T-cell (primary cell): Measurements from ENCODE around the gene FLNB. TPM values are rescaled to one million over a fixed set of nuclear protein-coding genes. Genes with fewer than 3 reads are reported as not detected.

Experiments
- ATAC-seq, 4 experiments: fragments of 200-7000 bp in 3 of 4; fragments of 150-1000 bp in 1 of 4; cut with Tn5 transposase; replicated peaks in 1 of 4; 1 replicate in 3 of 4; 2 replicates in 1 of 4; pipeline ENCODE4 v1.10.0; 2021; ENCODE audit warnings: moderate library complexity in 3 of 4, mild to moderate bottlenecking in 2 of 4, moderate number of reproducible peaks in 1 of 4
- CTCF ChIA-PET, 2 donors: fragments of 300-600 bp; sonication (Branson Sonifier 250); formaldehyde crosslinking; loops; one replicate each; lab custom pipeline; 2022; ENCODE audit warnings: antibody characterized with exemption in 2 of 2; lab: Charles Lee
- POLR2A ChIA-PET, 2 donors: fragments of 300-600 bp; sonication (Branson Sonifier 250); formaldehyde crosslinking; loops; one replicate each; lab custom pipeline; 2022; ENCODE audit warnings: antibody characterized with exemption in 2 of 2; lab: Charles Lee
- DNase-seq, 35 experiments: peaks; one replicate each; pipeline versions ENCODE4 v3.0.0 to v3.0.0-alpha.2; 2013 to 2023
- H3K27ac ChIP-seq: one replicate; pipeline ENCODE4 v1.5.1; 2013; ENCODE audit warnings: low read length
- H3K27me3 ChIP-seq, 2 experiments: replicated peaks in 1 of 2; 1 replicate in 1 of 2; 2 replicates in 1 of 2; pipeline versions ENCODE4 v1.6.1 to v1.7.0; 2013; ENCODE audit warnings: low read length in 1 of 2, mixed read lengths in 1 of 2; ENCODE audit not compliant: control insufficient read depth in 2 of 2, insufficient read depth in 2 of 2; ENCODE audit errors: extremely low read depth in 1 of 2
- H3K36me3 ChIP-seq, 2 donors: 1 replicate in 1 of 2; 2 replicates in 1 of 2; pipeline versions ENCODE4 v1.6.1 to v1.7.0; 2013; ENCODE audit warnings: low read length in 1 of 2; ENCODE audit not compliant: control insufficient read depth in 2 of 2, insufficient read depth in 1 of 2; ENCODE audit errors: extremely low read depth in 1 of 2
- H3K4me1 ChIP-seq, 2 experiments: 1 replicate in 1 of 2; 2 replicates in 1 of 2; pipeline versions ENCODE4 v1.6.1 to v1.7.0; 2013; ENCODE audit warnings: low read length in 2 of 2, mixed read lengths in 1 of 2; ENCODE audit not compliant: insufficient read depth in 2 of 2, control insufficient read depth in 1 of 2; ENCODE audit errors: extremely low read depth in 1 of 2
- H3K4me3 ChIP-seq, 2 donors: 1 replicate in 1 of 2; 2 replicates in 1 of 2; pipeline versions ENCODE4 v1.5.1 to v1.7.0; 2013; ENCODE audit warnings: mild to moderate bottlenecking in 2 of 2, low read length in 1 of 2, moderate library complexity in 1 of 2; ENCODE audit not compliant: control insufficient read depth in 1 of 2; ENCODE audit errors: extremely low read depth in 1 of 2
- H3K9me3 ChIP-seq: 2 replicates; pipeline ENCODE4 v1.7.0; 2013
- H3K27ac Mint-ChIP-seq, 2 donors: one replicate each; pipeline ENCODE4 v1.8.0; 2020 to 2021; ENCODE audit warnings: mild to moderate bottlenecking in 2 of 2, mixed read lengths in 2 of 2
- H3K27me3 Mint-ChIP-seq, 2 donors: one replicate each; pipeline ENCODE4 v1.8.0; 2021 to 2022; ENCODE audit warnings: mixed read lengths in 2 of 2
- H3K36me3 Mint-ChIP-seq: one replicate; pipeline ENCODE4 v1.8.0; 2021; ENCODE audit warnings: mixed read lengths
- H3K4me1 Mint-ChIP-seq, 3 donors: one replicate each; pipeline ENCODE4 v1.8.0; 2020 to 2022; ENCODE audit warnings: mixed read lengths in 3 of 3, mild to moderate bottlenecking in 1 of 3
- H3K4me3 Mint-ChIP-seq, 3 donors: one replicate each; pipeline ENCODE4 v1.8.0; 2020 to 2022; ENCODE audit warnings: mild to moderate bottlenecking in 3 of 3, mixed read lengths in 3 of 3, moderate library complexity in 3 of 3
- H3K9me3 Mint-ChIP-seq, 3 donors: one replicate each; pipeline ENCODE4 v1.8.0; 2020 to 2022; ENCODE audit warnings: mixed read lengths in 3 of 3
- WGBS: methylation state at CpG from one replicate; pipeline ENCODE4 v1.1.5; 2013; ENCODE audit warnings: missing lambda C conversion rate; ENCODE audit not compliant: insufficient coverage; 5-methylcytosine and 5-hydroxymethylcytosine counted together
- total RNA-seq, 35 experiments: library from RNA in 6 of 35; stranded (reverse) in 6 of 35; fragments of 120-200 nt in 1 of 35; gene quantifications; one replicate each; pipeline versions ENCODE4 v1.2.1 to v1.2.4 and lab custom pipeline; 2013 to 2026

The FLNB gene
- total RNA-seq, 5 donors from 2014 or later (not counting 1 experiment from before 2014, with no cell fraction given) = 37.0 to 79.7 (median 39.4) TPM

DNA sequence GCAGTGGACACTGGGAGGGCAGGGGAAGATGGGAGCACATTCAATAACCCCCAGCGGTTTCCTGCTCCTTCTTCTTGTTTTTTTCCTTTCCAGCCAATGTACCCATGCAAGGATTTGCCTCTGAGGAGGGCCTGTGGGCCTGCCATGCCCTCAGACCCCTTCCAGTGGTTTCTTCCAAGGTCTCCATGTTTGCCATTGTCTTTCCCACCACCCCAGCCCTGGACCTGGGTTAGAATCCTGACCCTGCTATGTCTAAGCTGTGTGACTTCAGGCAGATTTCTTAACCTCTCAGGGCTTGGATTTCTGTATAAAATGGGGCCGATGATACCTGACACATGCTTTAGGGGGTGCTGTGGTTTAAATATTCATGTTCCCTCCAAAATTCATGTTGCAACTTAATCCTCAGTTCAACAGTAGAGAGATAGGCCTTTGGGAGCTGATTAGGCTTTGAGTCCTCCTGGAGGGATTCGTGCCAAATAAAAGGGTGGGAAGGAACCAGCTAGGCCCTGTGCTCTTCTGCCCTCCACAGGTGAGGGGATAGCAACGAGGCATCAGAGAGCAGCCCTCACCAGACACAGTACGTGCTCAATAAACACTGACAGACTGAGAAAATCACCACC, 46.3 kb upstream of the FLNB start:
- DNase-seq (peak in 1 of 35 experiments; percentile 15), ATAC-seq (no peak)
- H3K27ac Mint-ChIP-seq = no peak overlapping the region
- no peak overlapping the region for H3K4me3 Mint-ChIP-seq
- H3K36me3 Mint-ChIP-seq = no peaks in the 10 kb centered on the region
- Histone ChIP-seq H3K9me3 (no peaks in the 10 kb centered on the region), H3K36me3 (no peaks in the 10 kb centered on the region), H3K27me3 (peaks cover 0 to 12% of the 10 kb centered on the region in 2 experiments), H3K27ac (no peak overlapping the region), H3K4me3 (no peak overlapping the region), H3K4me1 (peaks cover 0 to 7% of the 10 kb centered on the region in 2 experiments)
- no peaks in the 10 kb centered on the region for H3K27me3 Mint-ChIP-seq
- WGBS = 90% methylated on average over 2 of the region's 5 CpGs
- H3K4me1 Mint-ChIP-seq = peaks cover 5 to 10% (median 8%) of the 10 kb centered on the region in 3 donors
- no peaks in the 10 kb centered on the region for H3K9me3 Mint-ChIP-seq
- CTCF ChIA-PET = interaction anchor here in 1 of 2 donors (0.5 kb wide), 2 partner anchors 34 to 255 kb away, joined by 4 to 8 read pairs; no protein-coding TSS in a partner anchor
- POLR2A ChIA-PET = no interaction called here

DNA sequence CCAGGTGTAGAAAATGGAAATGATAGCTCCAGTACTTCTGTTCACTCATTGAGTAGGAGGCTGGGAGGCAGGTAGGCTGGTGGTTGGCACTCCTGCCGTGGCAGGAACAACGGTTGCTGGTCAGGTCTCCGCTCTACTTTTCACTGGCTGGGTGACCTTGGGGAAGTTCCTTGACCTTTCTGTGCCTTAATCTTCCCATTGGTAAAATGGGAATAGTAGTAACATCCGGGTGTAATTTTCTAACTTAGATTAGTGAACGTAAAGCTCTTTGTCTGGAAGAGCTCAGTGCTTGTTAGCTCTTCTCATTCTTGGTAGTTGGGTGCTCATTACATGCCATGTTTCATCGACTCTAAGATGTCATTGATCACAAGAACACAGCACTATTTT, 45.8 kb upstream of the FLNB start:
- POLR2A ChIA-PET = no interaction called here
- H3K27me3 ChIP-seq = peaks cover 0 to 12% of the 10 kb centered on the region in 2 experiments
- H3K27ac Mint-ChIP-seq = no peak overlapping the region

DNA sequence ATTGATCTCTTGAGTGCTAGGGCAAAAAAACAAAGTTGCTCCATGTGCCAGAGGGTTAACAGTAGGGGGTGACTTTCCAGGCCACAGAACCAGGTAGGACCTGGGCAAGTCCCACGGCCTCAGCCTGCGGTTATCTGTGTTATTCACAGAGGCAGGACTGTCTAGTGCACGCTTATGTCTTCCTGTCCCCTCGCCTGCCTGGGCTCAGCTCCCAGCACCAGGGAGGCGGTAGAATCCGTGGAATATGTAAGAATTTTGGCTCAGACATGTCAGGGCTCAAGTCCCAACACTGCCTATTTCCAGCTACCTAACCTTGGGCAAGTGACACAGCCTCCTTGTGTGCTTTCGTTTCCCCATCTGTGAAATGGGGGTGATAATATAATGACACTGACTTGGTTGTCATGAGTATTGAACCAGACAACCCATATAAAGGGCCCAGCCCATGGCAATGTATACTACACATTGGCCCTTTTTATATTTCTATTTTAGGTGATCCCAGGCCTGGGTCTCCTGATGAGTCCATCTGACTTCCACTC, 44.3 kb upstream of the FLNB start:
- no peak overlapping the region for H3K4me3 Mint-ChIP-seq
- WGBS = 96% methylated on average over 5 of the region's 7 CpGs
- ChIA-PET POLR2A (no interaction called here), CTCF (no interaction called here)
- peaks cover 18 to 21% (median 19%) of the 10 kb centered on the region in 3 donors for H3K4me1 Mint-ChIP-seq
- DNase-seq = no peak
- H3K9me3 Mint-ChIP-seq = peaks cover 0 to 5% (median 4%) of the 10 kb centered on the region in 3 donors
- Histone ChIP-seq H3K36me3 (no peaks in the 10 kb centered on the region), H3K4me1 (peaks cover 0 to 17% of the 10 kb centered on the region in 2 experiments), H3K27me3 (peaks cover 0 to 8% of the 10 kb centered on the region in 2 experiments), H3K9me3 (no peaks in the 10 kb centered on the region), H3K4me3 (no peak overlapping the region), H3K27ac (no peak overlapping the region)
- no peak for ATAC-seq
- H3K27ac Mint-ChIP-seq = no peak overlapping the region
- no peaks in the 10 kb centered on the region for H3K36me3 Mint-ChIP-seq
- H3K27me3 Mint-ChIP-seq = no peaks in the 10 kb centered on the region

More for the DNA sequence above, 45.8 kb upstream of the FLNB start:
- H3K4me1 Mint-ChIP-seq = peaks cover 10 to 15% (median 13%) of the 10 kb centered on the region in 3 donors
- ATAC-seq = no peak
- no peaks in the 10 kb centered on the region for H3K36me3 Mint-ChIP-seq
- Histone ChIP-seq H3K9me3 (no peaks in the 10 kb centered on the region), H3K4me3 (no peak overlapping the region), H3K27ac (no peak overlapping the region), H3K36me3 (no peaks in the 10 kb centered on the region), H3K4me1 (peaks cover 0 to 10% of the 10 kb centered on the region in 2 experiments)
- WGBS = 100% methylated on average over 2 of the region's 6 CpGs
- no peaks in the 10 kb centered on the region for H3K27me3 Mint-ChIP-seq
- H3K4me3 Mint-ChIP-seq = no peak overlapping the region
- CTCF ChIA-PET = interaction anchor here in 1 of 2 donors (0.5 to 0.6 kb wide), 4 partner anchors 34 to 615 kb away, joined by 3 to 10 read pairs (median 6); no protein-coding TSS in a partner anchor
- no peak for DNase-seq
- peaks cover 0 to 4% (median 3%) of the 10 kb centered on the region in 3 donors for H3K9me3 Mint-ChIP-seq

DNA sequence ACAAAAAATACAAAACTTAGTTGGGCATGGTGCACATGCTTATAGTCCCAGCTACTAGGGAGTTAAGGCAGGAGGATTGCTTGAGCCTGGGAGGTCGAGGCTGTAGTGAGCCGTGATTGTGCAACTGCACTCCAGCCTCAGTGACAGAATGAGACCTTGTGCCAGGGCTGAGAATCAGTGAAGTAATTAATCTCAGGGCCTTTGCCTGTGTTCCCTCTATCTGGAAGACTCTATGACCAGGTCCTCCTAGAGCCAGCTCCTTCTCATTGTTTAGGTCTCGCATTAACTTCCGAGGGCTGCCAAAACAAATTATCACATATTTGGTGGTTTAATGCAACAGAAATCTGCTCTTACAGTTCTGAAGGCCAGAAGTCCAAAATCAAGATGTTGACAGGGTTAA, 41.4 kb upstream of the FLNB start:
- 70% methylated on average over 4 of the region's 4 CpGs for WGBS
- CTCF ChIA-PET = no interaction called here

DNA sequence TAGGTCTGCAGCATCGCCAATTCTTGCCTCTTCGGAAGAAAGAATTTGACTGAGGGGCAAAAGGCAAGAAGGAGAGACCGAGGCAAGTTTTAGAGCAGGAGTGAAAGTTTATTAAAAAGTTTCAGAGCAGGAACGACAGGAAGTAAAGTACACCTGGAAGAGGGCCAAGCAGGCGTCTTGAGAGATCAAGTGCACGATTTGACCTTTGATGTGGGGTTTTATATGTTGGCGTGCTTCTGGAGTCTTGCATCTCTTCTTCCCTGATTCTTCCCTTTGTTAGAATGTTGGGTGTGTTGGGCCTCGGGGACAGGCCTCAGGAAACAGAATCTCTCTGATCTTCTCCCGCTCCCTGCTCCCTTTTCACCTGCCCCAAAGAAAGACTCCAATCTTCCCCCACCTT, 40.6 kb upstream of the FLNB start:
- peak overlapping the region in 1 of 2 donors; percentile 28 for H3K27ac Mint-ChIP-seq
- Histone ChIP-seq H3K27ac (no peak overlapping the region), H3K27me3 (peaks cover 0 to 10% of the 10 kb centered on the region in 2 experiments), H3K36me3 (no peaks in the 10 kb centered on the region), H3K9me3 (no peaks in the 10 kb centered on the region), H3K4me3 (no peak overlapping the region), H3K4me1 (peaks cover 0 to 17% of the 10 kb centered on the region in 2 experiments)
- WGBS = 19% methylated on average over 4 of the region's 9 CpGs
- ATAC-seq (peak in 3 of 4 experiments; percentile 57 to 75 (median 61)), DNase-seq (peak in 24 of 35 experiments; percentile 6 to 58 (median 24))
- peaks cover 0 to 5% (median 4%) of the 10 kb centered on the region in 3 donors for H3K9me3 Mint-ChIP-seq
- no peaks in the 10 kb centered on the region for H3K36me3 Mint-ChIP-seq
- POLR2A ChIA-PET = no interaction called here
- H3K4me1 Mint-ChIP-seq = peaks cover 14 to 29% (median 23%) of the 10 kb centered on the region in 3 donors
- H3K27me3 Mint-ChIP-seq = no peaks in the 10 kb centered on the region
- peak overlapping the region in 1 of 3 donors; percentile 43 for H3K4me3 Mint-ChIP-seq
- CTCF ChIA-PET = interaction anchor here in 1 of 2 donors (0.7 kb wide), 1 partner anchor 44 kb away, joined by 6 read pairs; no protein-coding TSS in a partner anchor

More for the DNA sequence above, 41.4 kb upstream of the FLNB start:
- H3K27me3 Mint-ChIP-seq = no peaks in the 10 kb centered on the region
- POLR2A ChIA-PET = no interaction called here
- Histone ChIP-seq H3K4me1 (peaks cover 0 to 13% of the 10 kb centered on the region in 2 experiments), H3K36me3 (no peaks in the 10 kb centered on the region), H3K4me3 (no peak overlapping the region), H3K27me3 (peaks cover 0 to 5% of the 10 kb centered on the region in 2 experiments), H3K27ac (no peak overlapping the region), H3K9me3 (no peaks in the 10 kb centered on the region)
- no peak for DNase-seq
- H3K36me3 Mint-ChIP-seq = no peaks in the 10 kb centered on the region
- peaks cover 0 to 5% (median 4%) of the 10 kb centered on the region in 3 donors for H3K9me3 Mint-ChIP-seq
- no peak overlapping the region for H3K27ac Mint-ChIP-seq
- H3K4me3 Mint-ChIP-seq = peak overlapping the region in 1 of 3 donors; percentile 43
- H3K4me1 Mint-ChIP-seq = peaks cover 14 to 21% (median 19%) of the 10 kb centered on the region in 3 donors
- no peak for ATAC-seq

DNA sequence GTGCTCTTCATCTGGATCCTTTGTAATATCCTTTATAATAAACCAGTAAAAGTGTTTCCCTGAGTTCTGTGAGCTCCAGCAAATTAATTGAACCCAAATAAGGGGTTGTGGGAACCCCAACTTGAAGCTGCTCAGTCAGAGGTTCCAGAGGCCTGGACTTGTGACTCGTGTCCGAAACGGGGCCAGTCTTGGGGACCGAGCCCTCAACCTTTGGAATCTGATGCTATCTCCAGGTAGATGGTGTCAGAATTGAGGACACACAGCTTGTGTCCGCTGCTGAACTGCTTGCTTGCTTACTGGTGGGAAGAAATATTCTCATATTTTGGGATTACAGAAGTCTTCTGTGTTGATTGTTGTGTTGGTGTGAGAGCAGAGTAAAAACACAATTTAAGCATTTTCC, 39.7 kb upstream of the FLNB start:
- Histone ChIP-seq H3K9me3 (no peaks in the 10 kb centered on the region), H3K4me3 (no peak overlapping the region), H3K4me1 (peaks cover 0 to 17% of the 10 kb centered on the region in 2 experiments), H3K27me3 (peaks cover 0 to 10% of the 10 kb centered on the region in 2 experiments), H3K36me3 (no peaks in the 10 kb centered on the region), H3K27ac (no peak overlapping the region)
- Mint-ChIP-seq H3K4me1 (peaks cover 14 to 33% (median 23%) of the 10 kb centered on the region in 3 donors), H3K27ac (no peak overlapping the region), H3K27me3 (no peaks in the 10 kb centered on the region), H3K4me3 (peak overlapping the region in 1 of 3 donors; percentile 43), H3K9me3 (peaks cover 0 to 5% (median 4%) of the 10 kb centered on the region in 3 donors), H3K36me3 (no peaks in the 10 kb centered on the region)
- POLR2A ChIA-PET = interaction anchor here in 1 of 2 donors (0.6 kb wide), 1 partner anchor 15 kb away, joined by 4 read pairs; no protein-coding TSS in a partner anchor
- WGBS = 92% methylated on average over 4 of the region's 5 CpGs
- DNase-seq = no peak
- CTCF ChIA-PET = interaction anchor here in 1 of 2 donors (0.6 kb wide), 1 partner anchor 9 kb away, joined by 4 read pairs; no protein-coding TSS in a partner anchor
- ATAC-seq = no peak
